Trophoblast cell (in vitro differentiated cells and primary cell): Measurements from ENCODE around the gene GORAB.

ENCODE experiments used
- DNase-seq, 2 donors: peaks; one replicate each; pipeline ENCODE4 v3.0.0-alpha.2; 2016
- H2AFZ ChIP-seq: 2 replicates; pipeline ENCODE4 v1.6.1; 2013; ENCODE audit warnings: low read length, moderate library complexity, mild to moderate bottlenecking; ENCODE audit not compliant: insufficient read depth, poor library complexity
- H2AK5ac ChIP-seq: 2 replicates; pipeline ENCODE4 v1.6.1; 2013; ENCODE audit warnings: mild to moderate bottlenecking, low read length
- H2BK120ac ChIP-seq: 2 replicates; pipeline ENCODE4 v1.6.1; 2013; ENCODE audit warnings: low read length, mild to moderate bottlenecking, moderate library complexity; ENCODE audit not compliant: insufficient read depth, poor library complexity
- H2BK12ac ChIP-seq: 2 replicates; pipeline ENCODE4 v1.6.1; 2013; ENCODE audit warnings: mild to moderate bottlenecking, low read length, moderate library complexity
- H2BK5ac ChIP-seq: 2 replicates; pipeline ENCODE4 v1.6.1; 2013; ENCODE audit warnings: low read length, low read depth, moderate library complexity, mild to moderate bottlenecking; ENCODE audit not compliant: poor library complexity
- H3K14ac ChIP-seq: 2 replicates; pipeline ENCODE4 v1.6.1; 2013; ENCODE audit warnings: mild to moderate bottlenecking, low read length
- H3K18ac ChIP-seq: 2 replicates; pipeline ENCODE4 v1.6.1; 2013; ENCODE audit warnings: mild to moderate bottlenecking, low read length
- H3K23ac ChIP-seq: 2 replicates; pipeline ENCODE4 v1.6.1; 2013; ENCODE audit warnings: low read length
- H3K27ac ChIP-seq: 2 replicates; pipeline ENCODE4 v1.5.1; 2013; ENCODE audit warnings: low read depth, mild to moderate bottlenecking, inconsistent platforms, low read length, moderate library complexity
- H3K27me3 ChIP-seq: 2 replicates; pipeline ENCODE4 v1.6.1; 2013; ENCODE audit warnings: inconsistent platforms, mild to moderate bottlenecking, low read length, moderate library complexity; ENCODE audit not compliant: insufficient read depth
- H3K36me3 ChIP-seq, 2 experiments: 1 replicate in 1 of 2; 2 replicates in 1 of 2; pipeline ENCODE4 v1.6.1; 2013; ENCODE audit warnings: low read length in 2 of 2, mild to moderate bottlenecking in 2 of 2, moderate library complexity in 1 of 2; ENCODE audit not compliant: insufficient read depth in 2 of 2, control insufficient read depth in 1 of 2
- H3K4ac ChIP-seq: 2 replicates; pipeline ENCODE4 v1.6.1; 2013; ENCODE audit warnings: low read depth, mild to moderate bottlenecking, low read length, moderate library complexity
- H3K4me1 ChIP-seq, 2 experiments: 1 replicate in 1 of 2; 2 replicates in 1 of 2; pipeline ENCODE4 v1.6.1; 2013; ENCODE audit warnings: low read length in 2 of 2, mild to moderate bottlenecking in 2 of 2, moderate library complexity in 1 of 2; ENCODE audit not compliant: insufficient read depth in 2 of 2, control insufficient read depth in 1 of 2
- H3K4me2 ChIP-seq: 2 replicates; pipeline ENCODE4 v1.6.1; 2013; ENCODE audit warnings: inconsistent platforms, mild to moderate bottlenecking, low read length, moderate library complexity
- H3K4me3 ChIP-seq: 2 replicates; pipeline ENCODE4 v1.5.1; 2013; ENCODE audit warnings: mild to moderate bottlenecking, low read depth, low read length, inconsistent platforms
- H3K79me1 ChIP-seq: one replicate; pipeline ENCODE4 v1.6.1; 2013; ENCODE audit warnings: low read length
- H3K79me2 ChIP-seq: 2 replicates; pipeline ENCODE4 v1.6.1; 2013; ENCODE audit warnings: low read length, mild to moderate bottlenecking; ENCODE audit not compliant: control insufficient read depth, insufficient read depth, poor library complexity
- H3K9ac ChIP-seq: 2 replicates; pipeline ENCODE4 v1.6.1; 2013; ENCODE audit warnings: mild to moderate bottlenecking, low read length
- H3K9me3 ChIP-seq: 2 replicates; pipeline ENCODE4 v1.6.1; 2013; ENCODE audit warnings: low read depth, mild to moderate bottlenecking, control low read depth, inconsistent platforms, low read length; ENCODE audit not compliant: insufficient read depth
- H4K12ac ChIP-seq: 2 replicates; pipeline ENCODE4 v1.6.1; 2013; ENCODE audit warnings: low read depth, mild to moderate bottlenecking, low read length, moderate library complexity
- H4K8ac ChIP-seq: 2 replicates; pipeline ENCODE4 v1.6.1; 2013; ENCODE audit warnings: low read depth, mild to moderate bottlenecking, low read length, moderate library complexity
- H4K91ac ChIP-seq: one replicate; pipeline ENCODE4 v1.6.1; 2013; ENCODE audit warnings: low read depth, mild to moderate bottlenecking, low read length, moderate library complexity
- WGBS: extraction: QIAGEN DNeasy Blood & Tissue Kit; methylation state at CpG from one replicate; pipeline ENCODE4 v1.1.7; 2013; ENCODE audit warnings: missing lambda C conversion rate; ENCODE audit not compliant: insufficient read length, insufficient coverage; ENCODE audit errors: extremely low coverage; 5-methylcytosine and 5-hydroxymethylcytosine counted together

GORAB gene

DNA sequence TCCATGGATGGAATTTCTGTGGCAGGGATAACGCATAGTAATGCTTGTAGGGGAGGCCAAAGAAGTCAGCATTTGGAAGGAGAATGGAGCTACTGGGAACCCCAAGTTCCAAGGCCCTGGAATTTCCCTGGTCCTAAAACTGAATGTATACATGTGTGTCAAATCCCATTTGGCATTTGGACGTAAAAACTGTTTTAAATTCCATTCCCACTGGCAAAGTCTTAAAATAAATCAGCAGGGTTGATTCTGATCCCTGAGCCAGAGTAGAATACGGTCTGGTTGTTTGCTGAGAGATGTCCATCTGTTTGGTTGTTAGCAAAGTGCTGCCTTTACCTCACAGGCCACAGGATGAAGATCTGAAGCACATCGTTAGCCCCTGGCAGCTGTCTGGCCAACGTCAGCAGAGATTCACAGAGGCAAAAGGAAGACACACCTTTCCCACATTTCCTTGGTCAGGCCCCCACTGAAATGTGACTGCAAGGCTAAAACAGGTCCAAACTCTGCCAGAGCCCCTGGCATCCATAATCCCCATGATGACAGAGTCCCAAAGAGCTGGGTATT is 62.2 kb downstream of the GORAB start:
- Histone ChIP-seq H3K4me3 (no peak overlapping the region), H2AK5ac (no peak overlapping the region), H2AFZ (no peak overlapping the region), H3K9me3 (no peaks in the 10 kb centered on the region), H4K8ac (no peak overlapping the region), H3K18ac (no peak overlapping the region), H3K27ac (no peak overlapping the region), H3K4ac (no peak overlapping the region), H3K14ac (no peak overlapping the region), H2BK12ac (no peak overlapping the region), H2BK120ac (no peak overlapping the region), H3K36me3 (no peaks in the 10 kb centered on the region), H3K4me1 (no peaks in the 10 kb centered on the region), H3K4me2 (no peak overlapping the region), H3K79me2 (no peaks in the 10 kb centered on the region), H3K79me1 (no peaks in the 10 kb centered on the region), H3K27me3 (no peaks in the 10 kb centered on the region), H3K23ac (no peak overlapping the region), H3K9ac (no peak overlapping the region), H4K91ac (no peak overlapping the region), H2BK5ac (no peak overlapping the region), H4K12ac (no peak overlapping the region)
- DNase-seq = no peak
- WGBS = no CpG with 5 or more reads among the region's 5 CpGs

DNA sequence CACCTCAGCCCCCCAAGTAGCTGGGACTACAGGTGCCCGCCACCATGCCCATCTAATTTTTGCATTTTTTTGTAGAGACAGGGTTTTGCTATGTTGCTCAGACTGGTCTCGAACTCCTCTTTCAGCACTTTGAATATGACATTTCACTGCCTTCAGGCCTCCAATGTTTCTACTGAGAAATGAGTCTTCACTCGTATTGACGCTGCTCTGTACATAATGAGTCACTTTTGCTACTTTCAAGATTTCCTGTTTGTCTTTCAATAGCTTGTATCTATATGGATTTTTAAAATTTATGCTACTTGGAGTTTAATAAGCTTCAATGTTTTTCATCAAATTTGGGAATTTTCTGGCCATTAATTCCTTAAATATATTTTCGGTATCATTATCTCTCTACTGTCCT is 64.7 kb downstream of the GORAB start:
- Histone ChIP-seq H3K27me3 (no peaks in the 10 kb centered on the region), H3K4me1 (no peaks in the 10 kb centered on the region), H4K8ac (no peak overlapping the region), H3K23ac (no peak overlapping the region), H2BK5ac (no peak overlapping the region), H4K91ac (no peak overlapping the region), H2BK12ac (no peak overlapping the region), H3K9me3 (peaks cover 3% of the 10 kb centered on the region), H3K27ac (no peak overlapping the region), H3K36me3 (no peaks in the 10 kb centered on the region), H3K4ac (no peak overlapping the region), H4K12ac (no peak overlapping the region), H3K79me2 (no peaks in the 10 kb centered on the region), H3K4me3 (no peak overlapping the region), H2AFZ (no peak overlapping the region), H3K9ac (no peak overlapping the region), H3K79me1 (no peaks in the 10 kb centered on the region), H2BK120ac (no peak overlapping the region), H3K18ac (no peak overlapping the region), H3K14ac (no peak overlapping the region), H2AK5ac (no peak overlapping the region), H3K4me2 (no peak overlapping the region)
- no peak for DNase-seq
- no CpG with 5 or more reads among the region's 5 CpGs for WGBS

DNA sequence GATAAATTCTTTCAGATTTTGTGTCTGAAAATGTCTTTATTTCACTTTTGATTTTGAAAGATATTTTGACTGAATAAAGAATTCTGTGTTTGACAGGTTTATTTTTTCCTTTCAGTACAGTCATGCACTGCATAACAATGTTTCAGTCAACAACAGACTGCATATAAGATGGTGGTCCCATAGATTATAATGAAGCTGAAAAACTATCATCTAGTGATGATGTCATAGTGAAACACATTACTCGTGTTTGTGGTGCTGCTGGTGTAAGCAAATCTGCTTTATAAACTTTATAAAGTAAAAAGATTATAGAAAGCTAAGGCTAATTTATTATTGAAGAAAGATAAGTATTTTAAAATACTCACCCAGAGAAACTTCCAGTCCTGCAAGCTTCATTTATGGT is 66.7 kb downstream of the GORAB start:
- Histone ChIP-seq H3K36me3 (no peaks in the 10 kb centered on the region), H3K18ac (no peak overlapping the region), H3K14ac (no peak overlapping the region), H3K79me1 (no peaks in the 10 kb centered on the region), H3K27ac (no peak overlapping the region), H3K4me1 (no peaks in the 10 kb centered on the region), H2AFZ (no peak overlapping the region), H2BK12ac (no peak overlapping the region), H3K4ac (no peak overlapping the region), H4K8ac (no peak overlapping the region), H2BK5ac (no peak overlapping the region), H2AK5ac (no peak overlapping the region), H3K4me2 (no peak overlapping the region), H3K9me3 (peaks cover 6% of the 10 kb centered on the region), H3K23ac (no peak overlapping the region), H3K9ac (no peak overlapping the region), H4K91ac (no peak overlapping the region), H3K27me3 (no peaks in the 10 kb centered on the region), H3K4me3 (no peak overlapping the region), H3K79me2 (no peaks in the 10 kb centered on the region), H4K12ac (no peak overlapping the region), H2BK120ac (no peak overlapping the region)
- no CpG with 5 or more reads among the region's 1 CpG for WGBS
- no peak for DNase-seq

DNA sequence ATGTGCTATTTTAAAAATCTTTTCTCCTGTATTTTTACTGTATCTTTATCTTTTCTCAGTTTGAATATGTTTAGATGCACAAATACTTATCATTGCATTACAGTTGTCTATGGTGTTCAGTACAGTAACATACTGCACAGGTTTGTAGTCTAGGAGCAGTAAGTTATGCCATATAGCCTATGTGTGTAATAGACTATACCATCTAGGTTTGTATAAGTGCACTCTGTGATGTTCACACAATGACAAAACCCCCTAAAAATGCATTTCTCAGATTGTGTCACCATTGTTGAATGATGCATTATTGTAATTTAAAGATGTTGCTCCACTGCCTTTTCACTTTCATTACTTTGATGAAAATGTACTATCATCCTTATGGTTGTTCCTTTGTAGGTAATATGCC is 67.1 kb downstream of the GORAB start:
- Histone ChIP-seq H3K9me3 (peaks cover 6% of the 10 kb centered on the region), H3K4me2 (no peak overlapping the region), H2BK5ac (no peak overlapping the region), H3K4me3 (no peak overlapping the region), H2AK5ac (no peak overlapping the region), H3K4ac (no peak overlapping the region), H3K9ac (no peak overlapping the region), H3K79me2 (no peaks in the 10 kb centered on the region), H3K23ac (no peak overlapping the region), H3K36me3 (no peaks in the 10 kb centered on the region), H3K18ac (no peak overlapping the region), H3K27me3 (no peaks in the 10 kb centered on the region), H4K12ac (no peak overlapping the region), H3K14ac (no peak overlapping the region), H4K8ac (no peak overlapping the region), H2BK12ac (no peak overlapping the region), H4K91ac (no peak overlapping the region), H3K4me1 (no peaks in the 10 kb centered on the region), H2BK120ac (no peak overlapping the region), H2AFZ (no peak overlapping the region), H3K79me1 (no peaks in the 10 kb centered on the region), H3K27ac (no peak overlapping the region)
- no peak for DNase-seq
